ENCODE data around the gene PIP4K2C.
"Not testable (repeated sequence)": the region's sequence is repeated elsewhere in the genome, so short reads cannot be mapped to it uniquely, and the experiment has no call there.

Gene PIP4K2C

DNA sequence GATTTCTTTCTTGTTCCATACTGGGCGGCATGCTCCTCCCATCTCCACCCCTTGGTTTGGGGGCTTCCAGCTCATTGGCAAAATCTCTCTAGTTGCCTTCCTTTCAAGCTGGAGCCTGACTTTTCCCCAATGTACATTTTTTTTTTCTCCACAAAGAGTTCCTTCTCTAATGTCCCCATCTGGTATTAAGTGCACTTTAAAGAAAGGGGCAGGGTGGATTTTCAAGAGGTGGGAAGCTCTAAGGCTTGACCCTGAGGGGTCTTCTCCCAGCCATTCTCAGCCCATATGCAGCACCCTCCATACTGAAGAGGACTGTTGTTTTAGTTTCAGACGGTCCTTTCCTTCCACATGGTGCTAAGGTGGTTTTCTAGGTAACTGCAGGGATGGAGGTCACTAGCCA, 5.8 kb upstream of the PIP4K2C start:
- no peak for DNase-seq (ENCODE audit: extremely low spot score)
- TF ChIP-seq SUZ12 (IDR thresholded peaks at IDR 0.05) (no peak), FOXK2 (IDR thresholded peaks at IDR 0.05) (no peak), ZNF384 (IDR thresholded peaks at IDR 0.05) (no peak), LEF1 (IDR thresholded peaks at IDR 0.05; ENCODE audit: borderline replicate concordance) (no peak), BHLHE40 (IDR thresholded peaks at IDR 0.05; ENCODE audit: borderline replicate concordance) (no peak), SP1 (IDR thresholded peaks at IDR 0.05) (no peak), HDGF (IDR thresholded peaks at IDR 0.05; ENCODE audit: borderline replicate concordance) (no peak), CTBP1 (IDR thresholded peaks at IDR 0.05; ENCODE audit: borderline replicate concordance) (no peak), ARNT (IDR thresholded peaks at IDR 0.05) (no peak), ELF4 (IDR thresholded peaks at IDR 0.05) (no peak), FOXM1 (IDR thresholded peaks at IDR 0.05; ENCODE audit: borderline replicate concordance) (no peak), FOXA1 (IDR thresholded peaks at IDR 0.05) (no peak), NFRKB (IDR thresholded peaks at IDR 0.05) (no peak), L3MBTL2 (conservative IDR thresholded peaks at IDR 0.05) (no peak), TARDBP (IDR thresholded peaks at IDR 0.05) (no peak)
- TF ChIP-seq, protein P1, sequence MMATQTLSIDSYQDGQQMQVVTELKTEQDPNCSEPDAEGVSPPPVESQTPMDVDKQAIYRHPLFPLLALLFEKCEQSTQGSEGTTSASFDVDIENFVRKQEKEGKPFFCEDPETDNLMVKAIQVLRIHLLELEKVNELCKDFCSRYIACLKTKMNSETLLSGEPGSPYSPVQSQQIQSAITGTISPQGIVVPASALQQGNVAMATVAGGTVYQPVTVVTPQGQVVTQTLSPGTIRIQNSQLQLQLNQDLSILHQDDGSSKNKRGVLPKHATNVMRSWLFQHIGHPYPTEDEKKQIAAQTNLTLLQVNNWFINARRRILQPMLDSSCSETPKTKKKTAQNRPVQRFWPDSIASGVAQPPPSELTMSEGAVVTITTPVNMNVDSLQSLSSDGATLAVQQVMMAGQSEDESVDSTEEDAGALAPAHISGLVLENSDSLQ (IDR thresholded peaks at IDR 0.05): no peak
- POLR2A ChIA-PET: no interaction called here
- CTCF ChIA-PET: interaction anchor here (0.9 to 3.9 kb wide), 5 partner anchors 10 to 151 kb away, joined by 3 to 22 read pairs (median 7); no protein-coding TSS in a partner anchor

DNA sequence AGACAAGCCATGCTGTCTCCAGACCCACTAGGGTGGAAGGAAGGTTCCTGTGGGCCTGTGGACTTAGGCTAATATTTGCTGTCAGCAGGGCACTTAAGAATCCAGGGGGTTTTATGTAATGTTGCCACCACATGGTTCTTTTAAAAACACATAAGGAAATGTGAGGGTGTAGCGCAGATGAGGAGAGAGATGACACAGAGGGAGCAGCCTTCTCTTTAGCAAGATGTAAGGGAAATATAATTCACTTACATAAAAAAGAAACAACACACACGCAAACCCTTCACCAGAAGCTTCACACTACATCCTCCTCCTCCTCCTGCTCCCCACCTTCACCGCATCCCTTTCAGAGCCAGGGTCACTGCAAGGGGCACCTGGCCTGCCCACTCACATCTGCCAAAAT, 4.9 kb upstream of the PIP4K2C start:
- ChIA-PET POLR2A (no interaction called here), CTCF (interaction anchor here (0.9 to 1.4 kb wide), 2 partner anchors 11 to 13 kb away, joined by 3 to 7 read pairs; no protein-coding TSS in a partner anchor)
- TF ChIP-seq BHLHE40 (IDR thresholded peaks at IDR 0.05; ENCODE audit: borderline replicate concordance) (no peak), FOXA1 (IDR thresholded peaks at IDR 0.05) (no peak), LEF1 (IDR thresholded peaks at IDR 0.05; ENCODE audit: borderline replicate concordance) (no peak), ZNF384 (IDR thresholded peaks at IDR 0.05) (no peak), SP1 (IDR thresholded peaks at IDR 0.05) (no peak), HDGF (IDR thresholded peaks at IDR 0.05; ENCODE audit: borderline replicate concordance) (no peak), L3MBTL2 (conservative IDR thresholded peaks at IDR 0.05) (no peak), NFRKB (IDR thresholded peaks at IDR 0.05) (no peak), SUZ12 (IDR thresholded peaks at IDR 0.05) (no peak), FOXK2 (IDR thresholded peaks at IDR 0.05) (no peak), TARDBP (IDR thresholded peaks at IDR 0.05) (no peak), ELF4 (IDR thresholded peaks at IDR 0.05) (no peak), CTBP1 (IDR thresholded peaks at IDR 0.05; ENCODE audit: borderline replicate concordance) (no peak), ARNT (IDR thresholded peaks at IDR 0.05) (no peak), FOXM1 (IDR thresholded peaks at IDR 0.05; ENCODE audit: borderline replicate concordance) (no peak)
- TF ChIP-seq, protein P1 (IDR thresholded peaks at IDR 0.05): no peak
- no peak for DNase-seq (ENCODE audit: extremely low spot score)

GRCh38 chr12:57586832-57587429, 4.1 kb upstream of the PIP4K2C start:
- TF ChIP-seq CTBP1 (IDR thresholded peaks at IDR 0.05; ENCODE audit: borderline replicate concordance) (no peak), SP1 (IDR thresholded peaks at IDR 0.05) (no peak)
- no peak for DNase-seq (ENCODE audit: extremely low spot score)
- POLR2A ChIA-PET: no interaction called here
- CTCF ChIA-PET: no interaction called here

DNA sequence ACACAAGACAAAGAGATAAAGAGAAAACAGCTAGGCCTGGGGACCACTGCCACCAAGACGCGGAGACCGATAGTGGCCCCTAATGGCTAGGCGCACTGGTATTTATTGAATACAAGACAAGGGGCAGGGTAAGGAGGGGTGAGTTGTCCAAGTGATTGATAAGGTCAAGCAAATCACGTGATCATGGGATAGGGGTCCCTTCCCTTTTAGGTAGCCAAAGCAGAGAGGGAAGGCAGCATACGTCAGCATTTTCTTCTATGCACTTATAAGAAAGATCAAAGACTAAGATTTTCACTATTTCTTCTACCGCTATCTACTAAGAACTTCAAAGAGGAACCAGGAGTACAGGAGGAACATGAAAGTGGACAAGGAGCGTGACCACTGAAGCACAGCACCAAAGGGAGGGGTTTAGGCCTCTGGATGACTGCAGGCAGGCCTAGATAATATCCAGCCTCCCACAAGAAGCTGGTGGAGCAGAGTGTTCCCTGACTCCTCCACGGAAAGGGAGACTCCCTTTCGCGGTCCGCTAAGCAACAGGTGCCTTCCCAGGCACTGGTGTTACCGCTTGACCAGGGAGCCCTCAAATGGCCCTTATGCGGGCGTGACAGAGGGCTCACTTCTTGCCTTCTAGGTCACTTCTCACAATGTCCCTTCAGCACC, 1.9 kb upstream of the PIP4K2C start:
- POLR2A ChIA-PET; CTCF ChIA-PET; DNase-seq (ENCODE audit: extremely low spot score): not testable (repeated sequence)

GRCh38 chr12:57590479-57590863, 521 bp upstream of the PIP4K2C start:
- TF ChIP-seq SUZ12 (IDR thresholded peaks at IDR 0.05) (no peak), TARDBP (IDR thresholded peaks at IDR 0.05) (no peak), HDGF (IDR thresholded peaks at IDR 0.05; ENCODE audit: borderline replicate concordance) (no peak), SP1 (IDR thresholded peaks at IDR 0.05) (no peak)
- ChIA-PET CTCF (interaction anchor here (1.1 kb wide), 1 partner anchor 136 kb away, joined by 3 read pairs; no protein-coding TSS in a partner anchor), POLR2A (interaction anchor here (0.8 to 4.8 kb wide), 8 partner anchors 9 to 82 kb away, joined by 3 to 41 read pairs (median 4); partner anchors contain the start of genes ARHGEF25 and DDIT3)
- no peak for DNase-seq (ENCODE audit: extremely low spot score)

DNA sequence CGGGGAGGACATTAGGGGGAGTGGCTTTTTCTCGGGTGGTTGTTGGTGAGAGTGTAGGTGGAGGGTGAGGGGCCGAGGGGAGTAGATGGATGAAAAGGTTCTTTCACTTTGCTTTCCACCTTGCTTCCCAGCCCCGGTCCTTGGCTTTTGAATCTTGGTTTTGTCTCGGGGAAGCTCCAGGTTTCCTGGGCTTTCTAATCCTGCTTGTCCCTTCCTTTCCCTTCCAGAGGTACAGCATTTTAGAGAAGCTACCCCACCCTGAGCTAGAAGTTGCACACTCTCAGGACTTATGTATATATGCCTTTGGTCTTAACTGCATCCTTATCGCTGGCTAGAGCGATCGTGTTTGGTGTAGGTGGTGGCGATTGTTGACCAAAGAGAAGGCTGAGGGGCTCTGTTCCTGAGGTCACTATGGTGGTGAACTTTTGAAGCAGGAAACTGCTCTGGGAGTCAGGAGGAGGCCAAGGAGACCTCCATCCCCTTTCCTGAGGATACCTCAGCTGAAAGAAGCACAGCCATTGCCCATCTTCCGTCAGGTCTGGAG, 862 bp downstream of the PIP4K2C start:
- DNase-seq (ENCODE audit: extremely low spot score): no peak
- TF ChIP-seq ELF4 (IDR thresholded peaks at IDR 0.05) (no peak), CTBP1 (IDR thresholded peaks at IDR 0.05; ENCODE audit: borderline replicate concordance) (no peak), TARDBP (IDR thresholded peaks at IDR 0.05) (no peak), FOXA1 (IDR thresholded peaks at IDR 0.05) (no peak), FOXM1 (IDR thresholded peaks at IDR 0.05; ENCODE audit: borderline replicate concordance) (no peak), HDGF (IDR thresholded peaks at IDR 0.05; ENCODE audit: borderline replicate concordance) (no peak), ARNT (IDR thresholded peaks at IDR 0.05) (no peak), SP1 (IDR thresholded peaks at IDR 0.05) (no peak), ZNF384 (IDR thresholded peaks at IDR 0.05) (no peak), SUZ12 (IDR thresholded peaks at IDR 0.05) (no peak), FOXK2 (IDR thresholded peaks at IDR 0.05) (no peak), LEF1 (IDR thresholded peaks at IDR 0.05; ENCODE audit: borderline replicate concordance) (no peak), L3MBTL2 (conservative IDR thresholded peaks at IDR 0.05) (no peak), NFRKB (IDR thresholded peaks at IDR 0.05) (no peak), BHLHE40 (IDR thresholded peaks at IDR 0.05; ENCODE audit: borderline replicate concordance) (no peak)
- TF ChIP-seq, protein P1 (IDR thresholded peaks at IDR 0.05): no peak
- ChIA-PET POLR2A (interaction anchor here (1.1 to 4.8 kb wide), 5 partner anchors 9 to 153 kb away, joined by 3 to 41 read pairs (median 4); partner anchors contain the start of genes ARHGEF25 and TSPAN31), CTCF (interaction anchor here (0.6 to 2.5 kb wide), 3 partner anchors 9 to 20 kb away, joined by 3 to 16 read pairs (median 3); no protein-coding TSS in a partner anchor)

Data from HEK293T (cell line).